Naive thymus-derived CD4-positive, alpha-beta T cell (primary cell): ENCODE measurements around the gene ROR2. TPM values are rescaled to one million over a fixed set of nuclear protein-coding genes. Genes with fewer than 3 reads are reported as not detected.

Source experiments
- ATAC-seq: fragments of 150-1000 bp; cut with Tn5 transposase; 2 replicates; pipeline ENCODE4 v1.10.0; 2021; ENCODE audit warnings: mild to moderate bottlenecking, moderate library complexity
- CTCF ChIA-PET: fragments of 350-600 bp; sonication (Branson Sonifier 250); formaldehyde crosslinking; loops from one replicate; lab custom pipeline; 2021; ENCODE audit warnings: antibody characterized with exemption; lab: Charles Lee
- POLR2A ChIA-PET: fragments of 350-600 bp; sonication (Branson Sonifier 250); formaldehyde crosslinking; loops from one replicate; lab custom pipeline; 2021; ENCODE audit warnings: antibody characterized with exemption, inconsistent platforms; lab: Charles Lee
- DNase-seq, 9 donors: peaks; one replicate each; pipeline versions ENCODE4 v3.0.0 to v3.0.0-alpha.2; 2020 to 2022; ENCODE audit warnings: mixed read lengths in 1 of 9
- H3K27ac ChIP-seq: one replicate; pipeline ENCODE4 v1.7.0; 2013; ENCODE audit warnings: mild to moderate bottlenecking, low read depth, low read length, moderate library complexity
- H3K27me3 ChIP-seq, 2 donors: one replicate each; pipeline ENCODE4 v1.7.0; 2013; ENCODE audit warnings: low read length in 2 of 2, mild to moderate bottlenecking in 2 of 2, moderate library complexity in 2 of 2; ENCODE audit not compliant: control insufficient read depth in 2 of 2, insufficient read depth in 2 of 2
- H3K36me3 ChIP-seq, 3 experiments: 1 replicate in 2 of 3; 2 replicates in 1 of 3; pipeline ENCODE4 v1.7.0; 2013; ENCODE audit warnings: low read length in 3 of 3, mild to moderate bottlenecking in 3 of 3, moderate library complexity in 1 of 3; ENCODE audit not compliant: insufficient read depth in 3 of 3, control insufficient read depth in 2 of 3
- H3K4me1 ChIP-seq, 2 donors: one replicate each; pipeline ENCODE4 v1.7.0; 2013; ENCODE audit warnings: low read length in 2 of 2, mild to moderate bottlenecking in 2 of 2, moderate library complexity in 1 of 2; ENCODE audit not compliant: control insufficient read depth in 2 of 2, insufficient read depth in 2 of 2
- H3K4me3 ChIP-seq: 2 replicates; pipeline ENCODE4 v1.7.0; 2013; ENCODE audit warnings: mild to moderate bottlenecking, low read length
- H3K9me3 ChIP-seq, 3 experiments: 1 replicate in 2 of 3; 2 replicates in 1 of 3; pipeline ENCODE4 v1.7.0; 2013; ENCODE audit warnings: low read length in 3 of 3; ENCODE audit not compliant: control insufficient read depth in 2 of 3
- H3K27ac Mint-ChIP-seq, 9 donors: one replicate each; pipeline ENCODE4 v1.8.0; 2020 to 2022; ENCODE audit warnings: mixed read lengths in 9 of 9, mild to moderate bottlenecking in 8 of 9, moderate library complexity in 5 of 9, inconsistent platforms in 2 of 9
- H3K27me3 Mint-ChIP-seq, 5 donors: one replicate each; pipeline ENCODE4 v1.8.0; 2021 to 2022; ENCODE audit warnings: mixed read lengths in 5 of 5, mild to moderate bottlenecking in 1 of 5
- H3K36me3 Mint-ChIP-seq, 5 donors: one replicate each; pipeline ENCODE4 v1.8.0; 2020 to 2022; ENCODE audit warnings: mixed read lengths in 5 of 5, mild to moderate bottlenecking in 3 of 5, inconsistent platforms in 1 of 5
- H3K4me1 Mint-ChIP-seq, 7 donors: one replicate each; pipeline ENCODE4 v1.8.0; 2020 to 2022; ENCODE audit warnings: mixed read lengths in 7 of 7, mild to moderate bottlenecking in 3 of 7, inconsistent platforms in 1 of 7
- H3K4me3 Mint-ChIP-seq, 10 donors: one replicate each; pipeline ENCODE4 v1.8.0; 2020 to 2022; ENCODE audit warnings: mild to moderate bottlenecking in 10 of 10, mixed read lengths in 10 of 10, moderate library complexity in 6 of 10, inconsistent platforms in 2 of 10
- H3K9me3 Mint-ChIP-seq, 11 donors: one replicate each; pipeline ENCODE4 v1.8.0; 2020 to 2022; ENCODE audit warnings: mixed read lengths in 11 of 11, mild to moderate bottlenecking in 4 of 11, inconsistent platforms in 1 of 11, moderate library complexity in 1 of 11
- intact Hi-C, 2 donors: fragments of 100-400 bp; cut with micrococcal nuclease; formaldehyde crosslinking; loops; one replicate each; pipeline ENCODE4 v1.15.1; 2023
- polyA plus RNA-seq, 2 donors: library from polyadenylated mRNA; unstranded; fragments of 300-500 nt; fragmentation: Illumina TruSeq; gene quantifications; one replicate each; pipeline ENCODE4 v1.2.3, GENCODE V29; 2021
- total RNA-seq, 6 experiments: library from RNA in 5 of 6; stranded (reverse) in 5 of 6; gene quantifications; 1 replicate in 5 of 6; 2 replicates in 1 of 6; pipeline ENCODE4 v1.2.3 and lab custom pipeline; 2021 to 2026

The ROR2 gene
- total and polyA plus RNA-seq, 7 experiments from 2014 or later = 0.48 to 2.1 TPM; not detected in 5

DNA sequence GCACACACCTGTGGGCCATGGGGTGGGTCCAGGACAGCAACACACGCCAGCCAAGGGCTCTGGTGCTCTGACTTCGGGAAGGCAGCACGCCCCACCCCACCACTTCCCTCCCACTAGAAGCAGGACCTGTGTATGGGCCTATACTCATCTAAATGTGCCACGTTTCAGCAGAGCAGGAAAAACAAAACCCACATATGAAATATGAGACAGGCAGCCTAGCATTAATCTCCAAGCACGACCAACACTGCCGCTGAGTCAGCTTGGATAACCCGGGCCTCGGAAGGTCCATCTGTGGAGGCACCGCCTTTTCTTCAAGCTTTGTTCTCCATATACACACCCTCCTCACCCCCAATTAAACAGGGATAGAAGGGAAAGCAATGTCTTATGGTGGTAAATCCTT is 203.1 kb downstream of the ROR2 start:
- intact Hi-C loops = no loop called here
- no peak for DNase-seq
- Mint-ChIP-seq H3K36me3 (no peaks in the 10 kb centered on the region), H3K27me3 (peaks cover 9 to 24% (median 17%) of the 10 kb centered on the region in 5 donors), H3K27ac (no peak overlapping the region), H3K4me1 (no peaks in the 10 kb centered on the region), H3K9me3 (peaks cover 0 to 2% (median 0%) of the 10 kb centered on the region in 11 donors), H3K4me3 (no peak overlapping the region)
- no peaks in the 10 kb centered on the region for H3K27me3 ChIP-seq
- no peaks in the 10 kb centered on the region for H3K4me1 ChIP-seq
- no peak overlapping the region for H3K27ac ChIP-seq
- no peaks in the 10 kb centered on the region for H3K9me3 ChIP-seq
- no peak overlapping the region for H3K4me3 ChIP-seq
- ChIA-PET POLR2A (no interaction called here), CTCF (no interaction called here)
- ATAC-seq = no peak
- H3K36me3 ChIP-seq = no peaks in the 10 kb centered on the region

DNA sequence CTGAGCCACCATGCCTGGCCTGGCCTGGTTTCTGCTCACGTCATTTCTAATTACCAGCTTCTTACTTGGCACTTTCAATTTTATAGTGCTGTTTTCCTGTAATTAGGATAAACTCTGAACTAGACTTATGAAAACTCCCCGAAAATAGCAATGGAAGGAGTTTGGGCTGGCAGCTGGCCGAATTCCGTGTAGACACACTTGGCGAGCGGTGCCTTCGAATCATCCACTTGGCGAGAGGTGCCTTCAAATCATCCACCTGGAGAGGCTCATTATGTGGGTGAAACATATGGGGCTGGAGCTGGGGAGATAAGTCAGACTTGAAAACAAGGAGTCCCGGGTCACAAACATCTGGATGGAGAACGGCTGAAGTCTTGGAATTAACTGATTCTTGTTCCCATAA is 203.7 kb downstream of the ROR2 start:
- Histone ChIP-seq H3K36me3 (no peaks in the 10 kb centered on the region), H3K27me3 (no peaks in the 10 kb centered on the region), H3K4me3 (no peak overlapping the region), H3K9me3 (no peaks in the 10 kb centered on the region), H3K4me1 (no peaks in the 10 kb centered on the region), H3K27ac (no peak overlapping the region)
- CTCF ChIA-PET = no interaction called here
- H3K27ac Mint-ChIP-seq = no peak overlapping the region
- no peaks in the 10 kb centered on the region for H3K36me3 Mint-ChIP-seq
- POLR2A ChIA-PET = no interaction called here
- no peaks in the 10 kb centered on the region for H3K4me1 Mint-ChIP-seq
- H3K27me3 Mint-ChIP-seq = peaks cover 9 to 24% (median 17%) of the 10 kb centered on the region in 5 donors
- intact Hi-C loops = no loop called here
- DNase-seq (no peak), ATAC-seq (no peak)
- H3K4me3 Mint-ChIP-seq = no peak overlapping the region
- peaks cover 0 to 2% (median 0%) of the 10 kb centered on the region in 11 donors for H3K9me3 Mint-ChIP-seq

DNA sequence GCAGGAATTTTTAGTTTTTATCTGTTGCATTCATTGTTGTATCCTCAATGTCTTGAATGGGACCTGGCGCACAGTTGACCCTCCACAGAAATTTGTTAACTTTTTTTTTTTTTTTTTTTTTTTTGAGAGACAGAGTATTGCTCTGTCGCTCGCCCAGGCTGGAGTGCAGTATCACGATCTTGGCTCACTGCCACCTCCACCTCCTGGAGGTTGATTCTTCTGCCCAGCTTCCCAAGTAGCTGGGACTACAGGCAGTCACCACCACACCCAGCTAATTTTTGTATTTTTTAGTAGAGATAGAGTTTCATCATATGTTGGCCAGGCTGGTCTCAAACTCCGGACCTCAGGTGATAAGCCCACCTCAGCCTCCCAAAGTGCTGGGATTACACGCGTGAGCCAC is 205.9 kb downstream of the ROR2 start:
- intact Hi-C loops = no loop called here
- DNase-seq (no peak), ATAC-seq (no peak)
- H3K4me3 Mint-ChIP-seq = no peak overlapping the region
- no peaks in the 10 kb centered on the region for H3K4me1 ChIP-seq
- H3K36me3 Mint-ChIP-seq = no peaks in the 10 kb centered on the region
- no peak overlapping the region for H3K27ac ChIP-seq
- peaks cover 0 to 2% (median 0%) of the 10 kb centered on the region in 11 donors for H3K9me3 Mint-ChIP-seq
- no peaks in the 10 kb centered on the region for H3K4me1 Mint-ChIP-seq
- POLR2A ChIA-PET = no interaction called here
- H3K27me3 Mint-ChIP-seq = peaks cover 4 to 20% (median 13%) of the 10 kb centered on the region in 5 donors
- CTCF ChIA-PET = no interaction called here
- H3K27ac Mint-ChIP-seq = no peak overlapping the region
- H3K27me3 ChIP-seq = no peaks in the 10 kb centered on the region
- no peaks in the 10 kb centered on the region for H3K36me3 ChIP-seq
- no peak overlapping the region for H3K4me3 ChIP-seq
- H3K9me3 ChIP-seq = no peaks in the 10 kb centered on the region

DNA sequence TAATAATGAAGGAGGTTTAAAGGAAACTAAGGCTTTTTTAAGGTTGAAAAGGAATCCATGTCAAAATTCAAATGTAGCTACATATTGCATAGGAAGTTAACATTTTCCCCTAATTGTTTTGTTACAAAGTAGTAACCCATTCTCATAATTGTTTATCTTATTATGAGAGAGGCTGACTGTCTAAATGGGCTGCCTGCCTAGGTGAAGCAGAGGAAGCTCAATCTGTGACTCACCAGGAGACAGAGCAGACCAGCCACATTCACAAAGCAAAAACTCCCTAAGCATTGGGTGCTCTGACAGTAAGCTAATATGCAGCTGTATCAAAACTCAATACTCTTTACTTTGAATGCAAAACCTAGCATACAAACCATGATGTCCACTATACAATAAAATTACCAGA is 208.5 kb downstream of the ROR2 start:
- intact Hi-C loops = no loop called here
- DNase-seq = no peak
- H3K27me3 Mint-ChIP-seq = peaks cover under 1 to 23% (median 8%) of the 10 kb centered on the region in 5 donors
- Histone ChIP-seq H3K27ac (no peak overlapping the region), H3K4me3 (no peak overlapping the region), H3K27me3 (no peaks in the 10 kb centered on the region), H3K36me3 (no peaks in the 10 kb centered on the region), H3K9me3 (no peaks in the 10 kb centered on the region), H3K4me1 (no peaks in the 10 kb centered on the region)
- no peaks in the 10 kb centered on the region for H3K36me3 Mint-ChIP-seq
- H3K9me3 Mint-ChIP-seq = peaks cover 0 to 2% (median 0%) of the 10 kb centered on the region in 11 donors
- no peaks in the 10 kb centered on the region for H3K4me1 Mint-ChIP-seq
- CTCF ChIA-PET = no interaction called here
- no peak for ATAC-seq
- POLR2A ChIA-PET = no interaction called here
- no peak overlapping the region for H3K4me3 Mint-ChIP-seq
- no peak overlapping the region for H3K27ac Mint-ChIP-seq

DNA sequence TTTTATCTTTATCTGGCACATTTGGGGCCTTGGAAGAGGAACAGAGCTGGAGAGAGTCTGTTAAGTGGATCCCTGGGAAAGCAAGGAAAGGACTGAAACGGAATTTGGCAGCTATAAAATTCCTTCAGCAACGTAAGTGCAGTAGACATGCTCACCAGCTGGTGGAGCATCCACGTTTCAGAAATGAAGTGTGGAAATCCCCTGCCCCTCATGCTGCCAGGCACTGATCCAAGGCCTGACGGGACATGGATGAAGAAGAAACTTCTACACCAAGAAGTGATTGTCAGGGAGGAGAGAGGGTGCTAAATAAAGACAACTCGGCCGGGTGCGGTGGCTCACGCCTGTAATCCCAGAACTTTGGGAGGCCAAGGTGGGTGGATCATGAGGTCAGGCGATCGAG is 209.3 kb downstream of the ROR2 start:
- ATAC-seq (no peak), DNase-seq (no peak)
- H3K9me3 ChIP-seq = no peaks in the 10 kb centered on the region
- no peaks in the 10 kb centered on the region for H3K4me1 Mint-ChIP-seq
- H3K27me3 ChIP-seq = no peaks in the 10 kb centered on the region
- no peaks in the 10 kb centered on the region for H3K36me3 ChIP-seq
- peaks cover 0 to 2% (median 0%) of the 10 kb centered on the region in 11 donors for H3K9me3 Mint-ChIP-seq
- no peaks in the 10 kb centered on the region for H3K4me1 ChIP-seq
- no peak overlapping the region for H3K4me3 ChIP-seq
- no peak overlapping the region for H3K27ac Mint-ChIP-seq
- POLR2A ChIA-PET = no interaction called here
- no peak overlapping the region for H3K4me3 Mint-ChIP-seq
- H3K36me3 Mint-ChIP-seq = no peaks in the 10 kb centered on the region
- intact Hi-C loops = no loop called here
- H3K27me3 Mint-ChIP-seq = peaks cover 3 to 19% (median 8%) of the 10 kb centered on the region in 5 donors
- no peak overlapping the region for H3K27ac ChIP-seq
- CTCF ChIA-PET = no interaction called here

DNA sequence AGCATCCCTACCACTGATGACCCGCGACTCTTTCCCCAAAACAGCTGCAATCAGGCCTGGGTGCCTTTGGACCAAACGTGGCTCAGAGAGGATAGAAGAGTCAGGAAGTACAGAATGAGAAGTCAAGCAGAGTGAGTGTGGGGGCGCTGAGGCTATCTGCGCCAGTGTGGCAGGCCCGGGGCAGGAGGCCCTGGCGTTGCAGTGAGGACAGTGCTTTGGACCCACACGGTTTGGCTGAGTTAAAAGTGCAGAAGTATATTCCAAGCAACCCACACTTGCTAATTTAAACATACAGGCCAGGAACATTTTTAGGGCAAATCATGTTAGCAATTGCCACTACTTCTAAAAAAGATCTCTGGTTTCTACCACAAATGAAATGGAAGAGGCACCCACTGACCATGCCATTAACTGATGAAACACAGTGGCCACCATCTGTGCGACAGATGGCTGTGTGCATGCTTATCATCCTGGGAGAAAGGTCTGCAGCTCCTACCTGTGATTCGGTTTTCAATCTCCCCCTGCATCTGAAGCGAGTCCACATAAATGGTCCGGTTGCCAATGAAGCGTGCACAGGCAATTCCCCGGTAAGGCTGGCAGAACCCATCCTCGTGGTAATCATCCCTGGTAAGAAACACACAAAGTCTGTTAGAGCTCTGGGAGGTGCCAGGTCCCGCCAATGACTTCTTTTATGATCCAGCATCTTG is 213.0 kb downstream of the ROR2 start:
- ATAC-seq = no peak
- Mint-ChIP-seq H3K36me3 (no peaks in the 10 kb centered on the region), H3K4me3 (no peak overlapping the region), H3K27me3 (peaks cover 0 to 15% (median 11%) of the 10 kb centered on the region in 5 donors), H3K27ac (no peak overlapping the region), H3K9me3 (peaks cover 0 to 2% (median 0%) of the 10 kb centered on the region in 11 donors), H3K4me1 (peaks cover 0 to 5% (median 0%) of the 10 kb centered on the region in 7 donors)
- Histone ChIP-seq H3K27me3 (no peaks in the 10 kb centered on the region), H3K4me1 (no peaks in the 10 kb centered on the region), H3K27ac (no peak overlapping the region), H3K4me3 (no peak overlapping the region), H3K36me3 (no peaks in the 10 kb centered on the region), H3K9me3 (no peaks in the 10 kb centered on the region)
- POLR2A ChIA-PET = no interaction called here
- CTCF ChIA-PET = no interaction called here
- no peak for DNase-seq
- intact Hi-C loops = no loop called here

DNA sequence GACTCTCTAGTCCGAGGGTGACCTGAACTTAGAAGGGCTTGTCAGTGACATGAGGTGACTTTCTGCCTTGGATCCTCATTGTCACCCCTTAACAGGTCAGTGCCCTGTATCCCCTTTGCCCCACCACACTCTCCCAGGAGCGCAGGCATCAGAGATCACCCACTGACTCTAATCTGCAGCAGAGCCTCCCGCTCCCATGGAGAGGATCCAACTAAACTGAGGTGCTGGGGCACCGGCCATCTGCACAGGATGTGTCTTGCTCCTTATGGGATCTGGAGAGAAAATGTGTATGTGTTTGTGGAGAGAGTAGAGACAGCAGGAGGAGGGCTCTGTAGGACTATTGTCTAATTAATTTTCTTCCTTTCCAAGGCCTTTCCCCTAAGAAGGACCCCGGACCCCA is 213.7 kb downstream of the ROR2 start:
- CTCF ChIA-PET = no interaction called here
- ATAC-seq = no peak
- H3K27ac Mint-ChIP-seq = no peak overlapping the region

More for the DNA sequence above, 213.7 kb downstream of the ROR2 start:
- no peak for DNase-seq
- Histone ChIP-seq H3K27ac (no peak overlapping the region), H3K4me1 (no peaks in the 10 kb centered on the region), H3K36me3 (no peaks in the 10 kb centered on the region), H3K4me3 (no peak overlapping the region), H3K9me3 (no peaks in the 10 kb centered on the region), H3K27me3 (no peaks in the 10 kb centered on the region)
- intact Hi-C loops = no loop called here
- POLR2A ChIA-PET = no interaction called here
- H3K27me3 Mint-ChIP-seq = peaks cover 0 to 15% (median 11%) of the 10 kb centered on the region in 5 donors
- no peak overlapping the region for H3K4me3 Mint-ChIP-seq
- peaks cover 0 to 2% (median 0%) of the 10 kb centered on the region in 11 donors for H3K9me3 Mint-ChIP-seq
- H3K36me3 Mint-ChIP-seq = no peaks in the 10 kb centered on the region
- H3K4me1 Mint-ChIP-seq = peaks cover 0 to 5% (median 0%) of the 10 kb centered on the region in 7 donors
